Fibroblast of lung (primary cell): Measurements from ENCODE around the gene AK9.

ENCODE experiments used
- CTCF ChIP-seq, 2 donors: IDR thresholded peaks in 1 of 2; conservative IDR thresholded peaks in 1 of 2; 1 replicate in 1 of 2; 2 replicates in 1 of 2; pipeline ENCODE4 v1.5.1; 2011 to 2012; ENCODE audit warnings: low read length in 2 of 2, control low read depth in 1 of 2, inconsistent platforms in 1 of 2, low read depth in 1 of 2, mild to moderate bottlenecking in 1 of 2
- EZH2 ChIP-seq: IDR thresholded peaks from 2 replicates; pipeline ENCODE4 v1.5.1; 2012; ENCODE audit warnings: low read length, control low read depth, mild to moderate bottlenecking; ENCODE audit errors: missing control alignments

- TF ChIP-seq CTCF (conservative IDR thresholded peaks at IDR 0.05 in 1 of 2, IDR thresholded peaks at IDR 0.05 in 1 of 2; ENCODE audit: low read depth in 1 of 2, low read length in 2 of 2) (no peak), EZH2 (no peak)
Observed at GRCh38 chr6:109475625-109476024, 215.4 kb downstream of the AK9 start.
